T-cell (primary cell): ENCODE results near the gene NAB2. TPM values are rescaled to one million over a fixed set of nuclear protein-coding genes. Genes with fewer than 3 reads are reported as not detected.

Experiments used
- ATAC-seq, 4 experiments: fragments of 200-7000 bp in 3 of 4; fragments of 150-1000 bp in 1 of 4; cut with Tn5 transposase; replicated peaks in 1 of 4; 1 replicate in 3 of 4; 2 replicates in 1 of 4; pipeline ENCODE4 v1.10.0; 2021; ENCODE audit warnings: moderate library complexity in 3 of 4, mild to moderate bottlenecking in 2 of 4, moderate number of reproducible peaks in 1 of 4
- CTCF ChIA-PET, 2 donors: fragments of 300-600 bp; sonication (Branson Sonifier 250); formaldehyde crosslinking; loops; one replicate each; lab custom pipeline; 2022; ENCODE audit warnings: antibody characterized with exemption in 2 of 2; lab: Charles Lee
- POLR2A ChIA-PET, 2 donors: fragments of 300-600 bp; sonication (Branson Sonifier 250); formaldehyde crosslinking; loops; one replicate each; lab custom pipeline; 2022; ENCODE audit warnings: antibody characterized with exemption in 2 of 2; lab: Charles Lee
- DNase-seq, 35 experiments: peaks; one replicate each; pipeline versions ENCODE4 v3.0.0 to v3.0.0-alpha.2; 2013 to 2023
- H3K27ac ChIP-seq: one replicate; pipeline ENCODE4 v1.5.1; 2013; ENCODE audit warnings: low read length
- H3K27me3 ChIP-seq, 2 experiments: replicated peaks in 1 of 2; 1 replicate in 1 of 2; 2 replicates in 1 of 2; pipeline versions ENCODE4 v1.6.1 to v1.7.0; 2013; ENCODE audit warnings: low read length in 1 of 2, mixed read lengths in 1 of 2; ENCODE audit not compliant: control insufficient read depth in 2 of 2, insufficient read depth in 2 of 2; ENCODE audit errors: extremely low read depth in 1 of 2
- H3K36me3 ChIP-seq, 2 donors: 1 replicate in 1 of 2; 2 replicates in 1 of 2; pipeline versions ENCODE4 v1.6.1 to v1.7.0; 2013; ENCODE audit warnings: low read length in 1 of 2; ENCODE audit not compliant: control insufficient read depth in 2 of 2, insufficient read depth in 1 of 2; ENCODE audit errors: extremely low read depth in 1 of 2
- H3K4me1 ChIP-seq, 2 experiments: 1 replicate in 1 of 2; 2 replicates in 1 of 2; pipeline versions ENCODE4 v1.6.1 to v1.7.0; 2013; ENCODE audit warnings: low read length in 2 of 2, mixed read lengths in 1 of 2; ENCODE audit not compliant: insufficient read depth in 2 of 2, control insufficient read depth in 1 of 2; ENCODE audit errors: extremely low read depth in 1 of 2
- H3K4me3 ChIP-seq, 2 donors: 1 replicate in 1 of 2; 2 replicates in 1 of 2; pipeline versions ENCODE4 v1.5.1 to v1.7.0; 2013; ENCODE audit warnings: mild to moderate bottlenecking in 2 of 2, low read length in 1 of 2, moderate library complexity in 1 of 2; ENCODE audit not compliant: control insufficient read depth in 1 of 2; ENCODE audit errors: extremely low read depth in 1 of 2
- H3K9me3 ChIP-seq: 2 replicates; pipeline ENCODE4 v1.7.0; 2013
- H3K27ac Mint-ChIP-seq, 2 donors: one replicate each; pipeline ENCODE4 v1.8.0; 2020 to 2021; ENCODE audit warnings: mild to moderate bottlenecking in 2 of 2, mixed read lengths in 2 of 2
- H3K27me3 Mint-ChIP-seq, 2 donors: one replicate each; pipeline ENCODE4 v1.8.0; 2021 to 2022; ENCODE audit warnings: mixed read lengths in 2 of 2
- H3K36me3 Mint-ChIP-seq: one replicate; pipeline ENCODE4 v1.8.0; 2021; ENCODE audit warnings: mixed read lengths
- H3K4me1 Mint-ChIP-seq, 3 donors: one replicate each; pipeline ENCODE4 v1.8.0; 2020 to 2022; ENCODE audit warnings: mixed read lengths in 3 of 3, mild to moderate bottlenecking in 1 of 3
- H3K4me3 Mint-ChIP-seq, 3 donors: one replicate each; pipeline ENCODE4 v1.8.0; 2020 to 2022; ENCODE audit warnings: mild to moderate bottlenecking in 3 of 3, mixed read lengths in 3 of 3, moderate library complexity in 3 of 3
- H3K9me3 Mint-ChIP-seq, 3 donors: one replicate each; pipeline ENCODE4 v1.8.0; 2020 to 2022; ENCODE audit warnings: mixed read lengths in 3 of 3
- WGBS: methylation state at CpG from one replicate; pipeline ENCODE4 v1.1.5; 2013; ENCODE audit warnings: missing lambda C conversion rate; ENCODE audit not compliant: insufficient coverage; 5-methylcytosine and 5-hydroxymethylcytosine counted together
- total RNA-seq, 35 experiments: library from RNA in 6 of 35; stranded (reverse) in 6 of 35; fragments of 120-200 nt in 1 of 35; gene quantifications; one replicate each; pipeline versions ENCODE4 v1.2.1 to v1.2.4 and lab custom pipeline; 2013 to 2026

NAB2 gene
- total RNA-seq, 5 donors from 2014 or later (not counting 1 experiment from before 2014, with no cell fraction given) = 4.2 to 21.6 (median 16.9) TPM

- ChIA-PET POLR2A (no interaction called here), CTCF (no interaction called here)
- H3K4me1 ChIP-seq = peaks cover 0 to 11% of the 10 kb centered on the region in 2 experiments
- no peak overlapping the region for H3K4me3 ChIP-seq
- no CpG with 5 or more reads among the region's 7 CpGs for WGBS
- Mint-ChIP-seq H3K36me3 (peaks cover 11% of the 10 kb centered on the region), H3K27ac (no peak overlapping the region), H3K4me3 (no peak overlapping the region), H3K4me1 (peaks cover 7 to 8% (median 8%) of the 10 kb centered on the region in 3 donors), H3K27me3 (no peaks in the 10 kb centered on the region), H3K9me3 (no peaks in the 10 kb centered on the region)
- H3K36me3 ChIP-seq = no peaks in the 10 kb centered on the region
- H3K27ac ChIP-seq = no peak overlapping the region
- H3K27me3 ChIP-seq = peaks cover 0 to 5% of the 10 kb centered on the region in 2 experiments
- H3K9me3 ChIP-seq = no peaks in the 10 kb centered on the region
- ATAC-seq (no peak), DNase-seq (no peak)
Measured at GRCh38 chr12:57142727-57143126, 53.8 kb downstream of the NAB2 start.

- WGBS = 40% methylated on average over 4 of the region's 4 CpGs
- ChIA-PET CTCF (interaction anchor here in 1 of 2 donors (0.6 kb wide), 1 partner anchor 16 kb away, joined by 4 read pairs; no protein-coding TSS in a partner anchor), POLR2A (no interaction called here)
- Histone ChIP-seq H3K36me3 (no peaks in the 10 kb centered on the region), H3K27ac (no peak overlapping the region), H3K9me3 (no peaks in the 10 kb centered on the region), H3K27me3 (peaks cover 0 to 5% of the 10 kb centered on the region in 2 experiments), H3K4me1 (peaks cover 0 to 11% of the 10 kb centered on the region in 2 experiments), H3K4me3 (no peak overlapping the region)
- Mint-ChIP-seq H3K36me3 (peaks cover 11% of the 10 kb centered on the region), H3K9me3 (no peaks in the 10 kb centered on the region), H3K4me1 (peaks cover 7 to 8% (median 8%) of the 10 kb centered on the region in 3 donors), H3K27ac (no peak overlapping the region), H3K27me3 (no peaks in the 10 kb centered on the region), H3K4me3 (no peak overlapping the region)
- DNase-seq = peak in 1 of 35 experiments; percentile 14
- ATAC-seq = peak; percentile 61 to 86 (median 62)
Measured at GRCh38 chr12:57143454-57143853, 54.5 kb downstream of the NAB2 start.

Other genes starting within 250 kb of the NAB2 start
- not detected for gene SDR9C7, start 154.7 kb upstream of the NAB2 start, total RNA-seq
- 1 to 10 TPM in 3 of 5 donors, under 1 TPM in 2; 0.98 to 1.6 (median 1.1) TPM for gene RDH16, start 131.5 kb upstream of the NAB2 start, total RNA-seq
- gene ZBTB39, start 82.6 kb upstream of the NAB2 start, total RNA-seq = 10 to 100 TPM in 3 of 5 donors, 1 to 10 TPM in 2; 7.9 to 11.2 (median 11.0) TPM
- gene TAC3, start 72.6 kb upstream of the NAB2 start, total RNA-seq = under 1 TPM in 2 of 5 donors, not detected in 3; 0.55 to 0.63 TPM
- gene MYO1A, start 39.0 kb upstream of the NAB2 start, total RNA-seq = 1 to 10 TPM in 4 of 5 donors, under 1 TPM in 1; 0.54 to 2.2 (median 1.4) TPM
- gene NEMP1, start 10.3 kb upstream of the NAB2 start, total RNA-seq = 10 to 100 TPM; 10.7 to 26.1 (median 19.9) TPM
- gene STAT6, start 22.2 kb downstream of the NAB2 start, total RNA-seq = 100 to 1,000 TPM; 227 to 348 (median 341) TPM
- gene LRP1, start 39.4 kb downstream of the NAB2 start, total RNA-seq = 1 to 10 TPM; 5.9 to 8.1 (median 7.7) TPM
- gene LRP1-AS, start 58.5 kb downstream of the NAB2 start, total RNA-seq = not detected
- 1 to 10 TPM in 2 of 5 donors, under 1 TPM in 2, not detected in 1; 0.49 to 4.5 (median 1.0) TPM for gene NXPH4, start 127.7 kb downstream of the NAB2 start, total RNA-seq
- 10 to 100 TPM; 31.0 to 80.9 (median 55.6) TPM for gene SHMT2, start 140.6 kb downstream of the NAB2 start, total RNA-seq
- 1 to 10 TPM; 1.3 to 4.9 (median 2.9) TPM for gene STAC3, start 162.1 kb downstream of the NAB2 start, total RNA-seq